Spleen (tissue), 11 donors: Measurements from ENCODE around the gene ATP5ME. TPM values are rescaled to one million over a fixed set of nuclear protein-coding genes. Genes with fewer than 3 reads are reported as not detected.
A peak's percentile ranks its signal among the peaks of the same experiment; 100 is the strongest.

Experiments
- DNase-seq: peaks from one replicate; pipeline ENCODE4 v3.0.0-alpha.2; 2020
- H3K27ac ChIP-seq, 8 donors: fragments of 200-600 bp; sonication (generic) in 7 of 8; 1 replicate in 4 of 8; 2 replicates in 4 of 8; pipeline versions ENCODE4 v1.5.0 to v1.8.0; 2016 to 2021; ENCODE audit warnings: inconsistent platforms in 4 of 8, mild to moderate bottlenecking in 4 of 8, moderate library complexity in 1 of 8
- H3K27me3 ChIP-seq, 7 donors: fragments of 200-600 bp; sonication (generic) in 6 of 7; replicated peaks in 1 of 7; 1 replicate in 4 of 7; 2 replicates in 3 of 7; pipeline versions ENCODE4 v1.5.0 to v1.8.0; 2016 to 2021; ENCODE audit warnings: inconsistent platforms in 3 of 7, mild to moderate bottlenecking in 1 of 7
- H3K36me3 ChIP-seq, 6 donors: fragments of 200-600 bp; sonication (generic) in 5 of 6; 1 replicate in 4 of 6; 2 replicates in 2 of 6; pipeline versions ENCODE4 v1.5.0 to v1.8.0; 2016 to 2021; ENCODE audit warnings: inconsistent platforms in 2 of 6
- H3K4me1 ChIP-seq, 6 donors: fragments of 200-600 bp; sonication (generic) in 5 of 6; 1 replicate in 3 of 6; 2 replicates in 3 of 6; pipeline versions ENCODE4 v1.5.0 to v1.8.0; 2016 to 2021; ENCODE audit warnings: inconsistent platforms in 3 of 6
- H3K4me3 ChIP-seq, 8 donors: fragments of 200-600 bp; sonication (generic) in 7 of 8; 1 replicate in 4 of 8; 2 replicates in 4 of 8; pipeline versions ENCODE4 v1.5.0 to v1.8.0; 2016 to 2021; ENCODE audit warnings: inconsistent platforms in 4 of 8, mild to moderate bottlenecking in 4 of 8, moderate library complexity in 2 of 8
- H3K9me3 ChIP-seq, 8 donors: fragments of 200-600 bp; sonication (generic) in 7 of 8; 1 replicate in 4 of 8; 2 replicates in 4 of 8; pipeline versions ENCODE4 v1.5.0 to v1.8.0; 2016 to 2021; ENCODE audit warnings: inconsistent platforms in 4 of 8
- POLR2A ChIP-seq, 3 donors: fragments of 450-650 bp; IDR thresholded peaks; one replicate each; pipeline ENCODE4 v1.5.1; 2017; ENCODE audit warnings: antibody characterized with exemption in 3 of 3, mild to moderate bottlenecking in 1 of 3
- POLR2AphosphoS5 ChIP-seq, 3 donors: sonication (generic); formaldehyde crosslinking; IDR thresholded peaks; one replicate each; pipeline ENCODE4 v1.5.1; 2017; ENCODE audit warnings: antibody characterized with exemption in 3 of 3
- WGBS, 5 donors: extraction: QIAGEN DNeasy Blood & Tissue Kit in 3 of 5; methylation state at CpG; one replicate each; pipeline versions ENCODE4 v1.1.5 to v1.1.7; 2013 to 2018; 5-methylcytosine and 5-hydroxymethylcytosine counted together
- intact Hi-C: fragments of 100-400 bp; cut with DNase I; formaldehyde crosslinking; loops from one replicate; pipeline ENCODE4 v1.15.0; 2023; ENCODE audit warnings: low total_unique reads
- polyA plus RNA-seq, 3 donors: library from polyadenylated mRNA; stranded (reverse); fragments of 200-250 nt; gene quantifications; one replicate each; pipeline ENCODE4 v1.2.1, GENCODE V29; 2013
- total RNA-seq, 7 donors: library from RNA; depleted of rRNA in 3 of 7; stranded (reverse); fragments of >200 nt in 3 of 7; fragmentation: NEBNext Ultra II Directional in 4 of 7; extraction: Animal tissue kit (Norgen Biotek cat#: 25700) in 4 of 7; gene quantifications; one replicate each; pipeline versions ENCODE4 v1.1.0 to v1.2.1, GENCODE V29; 2016 to 2021
- TF ChIP-seq, protein P1 (sequence below), 11 experiments: fragments of 200-600 bp in 7 of 11; fragments of 450-650 bp in 4 of 11; sonication (generic) in 4 of 11; IDR thresholded peaks in 8 of 11; conservative IDR thresholded peaks in 3 of 11; 1 replicate in 7 of 11; 2 replicates in 4 of 11; pipeline versions ENCODE4 v1.4.0 to v1.8.0; 2016 to 2021; ENCODE audit warnings: antibody characterized with exemption in 11 of 11, inconsistent platforms in 4 of 11, mild to moderate bottlenecking in 1 of 11
- donor health status: healthy with polysubstance abuse.
- donor health status: DM: no; HTN: no; CAD: no; lungs with moderate emphysema.
- donor health status: DM: no; HTN: no; CAD: no.
- donor health status: Bipolar disorder and iron deficiency.
- donor health status: healthy.
- donor health status: DM: no; HTN: no; CAD: no.
- donor health status: DM: yes; HTN: yes; CAD: no.

The ATP5ME gene
- total and polyA plus RNA-seq, 10 donors: 51.7 to 497 (median 169) TPM

DNA sequence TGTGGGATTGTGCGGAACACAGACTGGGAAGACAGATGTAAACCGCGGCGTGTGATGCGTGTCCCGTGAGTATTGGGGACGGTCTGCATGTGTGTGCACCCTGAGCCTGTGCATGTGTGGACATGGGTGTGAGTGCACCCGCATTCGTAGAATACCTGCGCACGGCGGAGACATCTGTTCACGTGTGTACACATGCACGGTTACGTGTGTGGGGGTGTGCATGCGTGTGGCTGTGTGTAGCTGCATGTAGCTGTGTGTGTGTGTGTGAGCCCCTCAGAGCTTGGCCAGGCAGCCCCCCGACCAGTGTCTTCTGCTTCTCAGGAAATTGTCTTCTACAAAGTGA lies 19.6 kb downstream of the ATP5ME start:
- peak; percentile 67 for DNase-seq
- TF ChIP-seq POLR2AphosphoS5 (IDR thresholded peaks at IDR 0.05): no peak
- TF ChIP-seq POLR2A (IDR thresholded peaks at IDR 0.05): no peak
- TF ChIP-seq, protein P1, sequence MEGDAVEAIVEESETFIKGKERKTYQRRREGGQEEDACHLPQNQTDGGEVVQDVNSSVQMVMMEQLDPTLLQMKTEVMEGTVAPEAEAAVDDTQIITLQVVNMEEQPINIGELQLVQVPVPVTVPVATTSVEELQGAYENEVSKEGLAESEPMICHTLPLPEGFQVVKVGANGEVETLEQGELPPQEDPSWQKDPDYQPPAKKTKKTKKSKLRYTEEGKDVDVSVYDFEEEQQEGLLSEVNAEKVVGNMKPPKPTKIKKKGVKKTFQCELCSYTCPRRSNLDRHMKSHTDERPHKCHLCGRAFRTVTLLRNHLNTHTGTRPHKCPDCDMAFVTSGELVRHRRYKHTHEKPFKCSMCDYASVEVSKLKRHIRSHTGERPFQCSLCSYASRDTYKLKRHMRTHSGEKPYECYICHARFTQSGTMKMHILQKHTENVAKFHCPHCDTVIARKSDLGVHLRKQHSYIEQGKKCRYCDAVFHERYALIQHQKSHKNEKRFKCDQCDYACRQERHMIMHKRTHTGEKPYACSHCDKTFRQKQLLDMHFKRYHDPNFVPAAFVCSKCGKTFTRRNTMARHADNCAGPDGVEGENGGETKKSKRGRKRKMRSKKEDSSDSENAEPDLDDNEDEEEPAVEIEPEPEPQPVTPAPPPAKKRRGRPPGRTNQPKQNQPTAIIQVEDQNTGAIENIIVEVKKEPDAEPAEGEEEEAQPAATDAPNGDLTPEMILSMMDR (IDR thresholded peaks at IDR 0.05 in 8 of 11, conservative IDR thresholded peaks at IDR 0.05 in 3 of 11): no peak
- Histone ChIP-seq H3K9me3 (no peaks in the 10 kb centered on the region), H3K27ac (no peak overlapping the region), H3K4me3 (no peak overlapping the region), H3K27me3 (peaks cover 0 to 34% (median 6%) of the 10 kb centered on the region in 7 donors), H3K4me1 (no peaks in the 10 kb centered on the region), H3K36me3 (no peaks in the 10 kb centered on the region)
- intact Hi-C loops: no loop called here
- 93 to 96% (median 95%) methylated on average over 15 to 17 of the region's 17 CpGs for WGBS, 5 donors

DNA sequence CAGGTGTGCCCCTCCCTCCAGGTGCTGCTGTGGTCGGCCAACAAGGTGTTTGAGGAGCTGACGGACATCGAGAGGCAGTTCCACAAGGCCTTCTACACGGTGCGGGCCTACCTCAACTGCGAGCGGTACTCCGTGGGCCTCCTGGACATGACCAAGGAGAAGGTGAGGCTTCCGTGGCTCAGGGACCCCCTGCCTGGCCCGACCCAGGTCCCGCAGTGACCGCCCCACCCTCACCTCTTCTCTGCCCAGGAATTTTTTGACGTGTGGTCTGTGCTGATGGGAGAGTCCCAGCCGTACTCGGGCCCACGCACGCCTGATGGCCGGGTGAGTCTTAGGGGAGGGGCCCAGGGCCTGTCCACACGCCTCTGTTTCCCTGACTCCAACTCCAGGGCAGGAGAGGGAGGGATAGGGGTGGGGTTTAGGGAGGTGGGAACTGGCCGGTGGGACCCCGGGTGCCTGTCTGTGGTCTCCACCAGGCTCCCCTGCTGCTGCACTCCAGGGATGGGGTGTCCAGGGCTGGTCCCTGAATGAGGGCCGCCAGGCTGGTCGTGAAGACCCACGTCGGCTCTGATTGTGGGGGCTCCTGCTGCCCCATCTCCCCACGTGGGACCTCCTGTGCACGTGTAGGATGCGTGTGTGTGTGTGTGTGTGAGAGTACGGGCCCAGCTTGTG lies 20.1 kb downstream of the ATP5ME start:
- Histone ChIP-seq H3K27ac (no peak overlapping the region), H3K27me3 (peaks cover 0 to 37% (median 9%) of the 10 kb centered on the region in 7 donors), H3K9me3 (no peaks in the 10 kb centered on the region), H3K4me3 (no peak overlapping the region), H3K36me3 (no peaks in the 10 kb centered on the region), H3K4me1 (no peaks in the 10 kb centered on the region)
- 82 to 89% (median 87%) methylated on average over 14 to 29 of the region's 29 CpGs for WGBS, 5 donors
- DNase-seq: peak; percentile 51
- TF ChIP-seq POLR2A (IDR thresholded peaks at IDR 0.05) (no peak), POLR2AphosphoS5 (IDR thresholded peaks at IDR 0.05) (no peak)
- TF ChIP-seq, protein P1 (IDR thresholded peaks at IDR 0.05 in 8 of 11, conservative IDR thresholded peaks at IDR 0.05 in 3 of 11): no peak
- intact Hi-C loops: no loop called here

DNA sequence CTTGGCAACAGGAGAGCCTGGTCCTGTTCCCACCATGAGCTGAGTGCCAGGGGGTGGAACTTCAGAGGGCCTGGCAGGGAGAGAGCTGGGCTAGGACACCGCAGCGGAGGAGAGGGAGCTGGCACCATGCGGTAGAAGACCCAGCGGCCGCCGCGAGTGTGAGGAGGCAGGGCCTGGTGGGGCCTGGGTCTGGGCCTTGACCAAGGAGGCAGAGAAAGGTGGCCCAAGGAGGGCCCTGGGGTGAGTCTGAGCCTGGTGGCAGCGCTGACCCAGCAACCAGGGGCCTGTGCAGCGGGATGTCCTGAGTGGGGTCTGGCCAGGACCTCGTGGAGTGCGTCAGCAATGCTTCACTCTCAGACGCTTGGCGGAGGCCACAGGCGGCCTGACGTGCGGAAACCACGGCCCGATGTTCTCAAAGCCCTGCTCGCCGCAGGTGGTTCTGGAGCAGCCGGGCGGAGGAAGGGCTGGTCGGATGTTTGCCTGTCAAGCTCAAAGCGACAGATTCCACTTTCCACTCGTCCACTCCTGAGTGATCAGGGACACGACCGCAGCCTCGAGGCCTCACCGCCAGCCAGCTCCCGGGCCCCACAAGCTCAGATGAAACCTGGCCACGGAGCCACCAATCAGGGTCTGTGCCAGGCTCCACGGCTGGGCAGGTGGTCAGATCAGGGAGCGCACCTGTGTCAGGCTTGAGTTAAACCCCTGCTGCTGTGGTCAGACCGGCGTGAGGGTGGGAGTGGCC lies 20.8 kb downstream of the ATP5ME start:
- intact Hi-C loops: no loop called here
- DNase-seq: peak; percentile 74
- TF ChIP-seq, protein P1 (IDR thresholded peaks at IDR 0.05 in 8 of 11, conservative IDR thresholded peaks at IDR 0.05 in 3 of 11): no peak
- TF ChIP-seq POLR2AphosphoS5 (IDR thresholded peaks at IDR 0.05): no peak
- no peak for TF ChIP-seq POLR2A (IDR thresholded peaks at IDR 0.05)
- H3K4me3 ChIP-seq: no peak overlapping the region
- no peaks in the 10 kb centered on the region for H3K4me1 ChIP-seq
- no peak overlapping the region for H3K27ac ChIP-seq
- no peaks in the 10 kb centered on the region for H3K9me3 ChIP-seq
- H3K27me3 ChIP-seq: peaks cover 0 to 44% (median 9%) of the 10 kb centered on the region in 7 donors
- no peaks in the 10 kb centered on the region for H3K36me3 ChIP-seq
- 82 to 90% (median 89%) methylated on average over 21 to 35 of the region's 35 CpGs for WGBS, 5 donors
